Ishikawa (cell line): ENCODE data around the gene ACYP2.

Experiments used
- CEBPB ChIP-seq: IDR thresholded peaks from 2 replicates; pipeline ENCODE4 v1.6.1; 2012
- CREB1 ChIP-seq: IDR thresholded peaks from 2 replicates; pipeline ENCODE4 v1.6.1; 2012; ENCODE audit warnings: low read depth
- EGR1 ChIP-seq: IDR thresholded peaks from 2 replicates; pipeline ENCODE4 v1.6.1; 2012
- EP300 ChIP-seq: IDR thresholded peaks from 2 replicates; pipeline ENCODE4 v1.6.1; 2012; ENCODE audit warnings: borderline replicate concordance
- FOXM1 ChIP-seq: IDR thresholded peaks from 2 replicates; pipeline ENCODE4 v1.6.1; 2012; ENCODE audit warnings: low read depth, borderline replicate concordance
- MAX ChIP-seq: IDR thresholded peaks from 2 replicates; pipeline ENCODE4 v1.6.1; 2012
- NFIC ChIP-seq: IDR thresholded peaks from 2 replicates; pipeline ENCODE4 v1.6.1; 2012
- RAD21 ChIP-seq: IDR thresholded peaks from 2 replicates; pipeline ENCODE4 v1.6.1; 2012; ENCODE audit warnings: low read depth
- TAF1 ChIP-seq: IDR thresholded peaks from 2 replicates; pipeline ENCODE4 v1.6.1; 2012; ENCODE audit warnings: low read depth, mild to moderate bottlenecking
- TCF12 ChIP-seq: IDR thresholded peaks from 2 replicates; pipeline ENCODE4 v1.6.1; 2012; ENCODE audit warnings: low read depth
- TEAD4 ChIP-seq: IDR thresholded peaks from 2 replicates; pipeline ENCODE4 v1.6.1; 2012
- YY1 ChIP-seq: IDR thresholded peaks from 2 replicates; pipeline ENCODE4 v1.6.1; 2012; ENCODE audit warnings: low read depth
- ZBTB7A ChIP-seq: IDR thresholded peaks from 2 replicates; pipeline ENCODE4 v1.6.1; 2012; ENCODE audit warnings: low read depth
- TF ChIP-seq, protein P1 (sequence below): IDR thresholded peaks from 2 replicates; pipeline ENCODE4 v1.6.1; 2012; ENCODE audit warnings: low read depth, mild to moderate bottlenecking
- TF ChIP-seq, protein P2 (sequence below): IDR thresholded peaks from 2 replicates; pipeline ENCODE4 v1.6.1; 2012

Gene ACYP2

DNA sequence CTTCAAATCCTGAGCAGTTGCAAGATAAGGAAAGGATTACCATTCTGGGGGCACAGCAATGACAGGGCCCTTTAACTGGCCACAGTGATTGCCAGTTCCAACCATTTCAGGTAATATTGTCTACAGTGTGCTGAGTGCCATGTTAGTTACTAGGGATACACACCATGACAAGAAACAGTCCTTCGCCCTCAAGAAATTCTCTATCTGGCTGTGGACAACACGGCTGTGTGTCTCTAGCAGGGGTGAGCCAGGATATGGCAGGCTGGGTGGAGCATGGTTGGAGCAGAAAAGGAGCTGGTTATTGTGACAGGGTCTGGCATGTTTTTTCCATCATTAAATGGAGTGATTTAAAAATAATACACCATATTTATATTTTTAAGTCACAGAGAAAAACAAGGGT lies 109.6 kb downstream of the ACYP2 start:
- TF ChIP-seq RAD21 (no peak), TCF12 (no peak), CREB1 (no peak), NFIC (no peak), EGR1 (no peak), CEBPB (no peak), TAF1 (no peak), ZBTB7A (no peak), MAX (no peak), TEAD4 (no peak), YY1 (no peak), FOXM1 (no peak), EP300 (no peak)
- TF ChIP-seq, protein P1, sequence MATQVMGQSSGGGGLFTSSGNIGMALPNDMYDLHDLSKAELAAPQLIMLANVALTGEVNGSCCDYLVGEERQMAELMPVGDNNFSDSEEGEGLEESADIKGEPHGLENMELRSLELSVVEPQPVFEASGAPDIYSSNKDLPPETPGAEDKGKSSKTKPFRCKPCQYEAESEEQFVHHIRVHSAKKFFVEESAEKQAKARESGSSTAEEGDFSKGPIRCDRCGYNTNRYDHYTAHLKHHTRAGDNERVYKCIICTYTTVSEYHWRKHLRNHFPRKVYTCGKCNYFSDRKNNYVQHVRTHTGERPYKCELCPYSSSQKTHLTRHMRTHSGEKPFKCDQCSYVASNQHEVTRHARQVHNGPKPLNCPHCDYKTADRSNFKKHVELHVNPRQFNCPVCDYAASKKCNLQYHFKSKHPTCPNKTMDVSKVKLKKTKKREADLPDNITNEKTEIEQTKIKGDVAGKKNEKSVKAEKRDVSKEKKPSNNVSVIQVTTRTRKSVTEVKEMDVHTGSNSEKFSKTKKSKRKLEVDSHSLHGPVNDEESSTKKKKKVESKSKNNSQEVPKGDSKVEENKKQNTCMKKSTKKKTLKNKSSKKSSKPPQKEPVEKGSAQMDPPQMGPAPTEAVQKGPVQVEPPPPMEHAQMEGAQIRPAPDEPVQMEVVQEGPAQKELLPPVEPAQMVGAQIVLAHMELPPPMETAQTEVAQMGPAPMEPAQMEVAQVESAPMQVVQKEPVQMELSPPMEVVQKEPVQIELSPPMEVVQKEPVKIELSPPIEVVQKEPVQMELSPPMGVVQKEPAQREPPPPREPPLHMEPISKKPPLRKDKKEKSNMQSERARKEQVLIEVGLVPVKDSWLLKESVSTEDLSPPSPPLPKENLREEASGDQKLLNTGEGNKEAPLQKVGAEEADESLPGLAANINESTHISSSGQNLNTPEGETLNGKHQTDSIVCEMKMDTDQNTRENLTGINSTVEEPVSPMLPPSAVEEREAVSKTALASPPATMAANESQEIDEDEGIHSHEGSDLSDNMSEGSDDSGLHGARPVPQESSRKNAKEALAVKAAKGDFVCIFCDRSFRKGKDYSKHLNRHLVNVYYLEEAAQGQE, result no peak
- TF ChIP-seq, protein P2, sequence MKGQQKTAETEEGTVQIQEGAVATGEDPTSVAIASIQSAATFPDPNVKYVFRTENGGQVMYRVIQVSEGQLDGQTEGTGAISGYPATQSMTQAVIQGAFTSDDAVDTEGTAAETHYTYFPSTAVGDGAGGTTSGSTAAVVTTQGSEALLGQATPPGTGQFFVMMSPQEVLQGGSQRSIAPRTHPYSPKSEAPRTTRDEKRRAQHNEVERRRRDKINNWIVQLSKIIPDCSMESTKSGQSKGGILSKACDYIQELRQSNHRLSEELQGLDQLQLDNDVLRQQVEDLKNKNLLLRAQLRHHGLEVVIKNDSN, result no peak

DNA sequence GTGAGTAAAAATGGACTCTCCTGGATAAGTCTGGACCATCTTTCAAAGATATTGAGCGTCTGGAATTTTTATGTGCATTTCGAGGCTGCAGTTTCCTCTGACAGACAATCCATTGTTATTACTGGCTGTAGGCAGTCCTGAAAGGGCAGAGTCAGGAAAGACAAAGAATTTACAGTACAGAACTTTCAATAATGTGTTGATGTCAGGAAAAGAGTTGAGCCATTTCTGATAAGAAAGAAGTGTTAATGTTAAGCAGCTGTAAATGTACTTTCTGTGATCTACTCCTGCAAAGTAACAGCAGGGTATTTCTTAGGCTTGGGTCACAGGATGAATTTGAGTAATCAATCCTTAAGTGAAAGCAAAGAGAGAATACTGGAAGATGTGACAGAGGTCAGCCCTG lies 110.8 kb downstream of the ACYP2 start:
- TF ChIP-seq YY1 (no peak), TCF12 (no peak), ZBTB7A (no peak), CEBPB (no peak), TEAD4 (no peak), MAX (no peak), CREB1 (no peak), EP300 (no peak), TAF1 (no peak), NFIC (no peak), EGR1 (no peak), FOXM1 (no peak)
- TF ChIP-seq, protein P1, result no peak
- TF ChIP-seq, protein P2, result no peak

- TF ChIP-seq MAX (no peak), CEBPB (no peak), EGR1 (no peak), EP300 (no peak), CREB1 (no peak), RAD21 (no peak), ZBTB7A (no peak), TEAD4 (no peak), TAF1 (no peak), FOXM1 (no peak), NFIC (no peak), TCF12 (no peak), YY1 (no peak)
- TF ChIP-seq, protein P2, result no peak
- TF ChIP-seq, protein P1, result no peak
Measured at GRCh38 chr2:54227798-54228197, 112.4 kb downstream of the ACYP2 start.

DNA sequence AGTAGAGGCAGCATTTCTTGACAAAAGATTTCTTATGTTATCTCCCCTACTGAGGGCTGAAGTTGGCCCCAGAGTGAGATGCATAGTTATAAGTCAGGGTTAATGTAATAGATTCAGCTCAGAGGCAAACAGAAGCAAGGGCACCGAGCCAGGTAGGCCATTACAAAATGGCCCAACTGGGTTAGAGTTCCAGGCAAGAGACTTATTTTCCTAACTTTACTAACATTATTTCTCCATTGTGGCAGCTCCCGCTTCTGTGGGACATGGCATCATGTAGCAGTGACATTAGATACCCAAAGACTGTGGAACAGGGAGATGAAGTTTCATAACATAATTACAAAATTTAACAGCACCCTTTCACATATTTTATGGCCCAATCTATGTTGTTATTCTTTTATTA lies 113.5 kb downstream of the ACYP2 start:
- TF ChIP-seq YY1 (no peak), EP300 (no peak), TCF12 (no peak), ZBTB7A (no peak), TEAD4 (no peak), TAF1 (no peak), RAD21 (no peak), CEBPB (no peak), FOXM1 (no peak), MAX (no peak), CREB1 (no peak), NFIC (no peak), EGR1 (no peak)
- TF ChIP-seq, protein P2, result no peak
- TF ChIP-seq, protein P1, result no peak
